Upper lobe of right lung (tissue), 1 donor: ENCODE results near the gene CCR3. TPM values are rescaled to one million over a fixed set of nuclear protein-coding genes. Genes with fewer than 3 reads are reported as not detected.

Experiments used
- ATAC-seq: fragments of 200-7000 bp; cut with Tn5 transposase; one replicate; pipeline ENCODE4 v1.9.1; 2020; ENCODE audit warnings: mild to moderate bottlenecking, moderate library complexity
- DNase-seq: peaks from one replicate; pipeline ENCODE4 v3.0.0-alpha.2; 2020
- H3K27ac ChIP-seq: fragments of 200-600 bp; one replicate; pipeline ENCODE4 v1.8.0; 2022
- H3K27me3 ChIP-seq: fragments of 200-600 bp; one replicate; pipeline ENCODE4 v1.8.0; 2022; ENCODE audit warnings: mild to moderate bottlenecking
- H3K36me3 ChIP-seq: fragments of 200-600 bp; one replicate; pipeline ENCODE4 v1.8.0; 2022
- H3K4me1 ChIP-seq: fragments of 200-600 bp; one replicate; pipeline ENCODE4 v1.8.0; 2022
- H3K4me3 ChIP-seq: fragments of 200-600 bp; one replicate; pipeline ENCODE4 v1.8.0; 2022; ENCODE audit warnings: mild to moderate bottlenecking
- H3K9me3 ChIP-seq: fragments of 200-600 bp; one replicate; pipeline ENCODE4 v1.8.0; 2022
- intact Hi-C: fragments of 100-400 bp; cut with DNase I; formaldehyde crosslinking; loops from one replicate; pipeline ENCODE4 v1.11.0; 2022
- total RNA-seq: library from RNA; stranded (reverse); fragmentation: NEBNext Ultra II Directional; extraction: Animal tissue kit (Norgen Biotek cat#: 25700); gene quantifications from one replicate; pipeline ENCODE4 v1.2.1, GENCODE V29; 2021
- TF ChIP-seq, protein P1 (sequence below): fragments of 200-600 bp; IDR thresholded peaks from one replicate; pipeline ENCODE4 v1.8.0; 2022; ENCODE audit warnings: antibody characterized with exemption
- donor health status: DM: no; HTN: yes; CAD: no; lungs with severe emphysema.

The CCR3 gene
- total RNA-seq, 1 donor from 2014 or later = 0.43 TPM

DNA sequence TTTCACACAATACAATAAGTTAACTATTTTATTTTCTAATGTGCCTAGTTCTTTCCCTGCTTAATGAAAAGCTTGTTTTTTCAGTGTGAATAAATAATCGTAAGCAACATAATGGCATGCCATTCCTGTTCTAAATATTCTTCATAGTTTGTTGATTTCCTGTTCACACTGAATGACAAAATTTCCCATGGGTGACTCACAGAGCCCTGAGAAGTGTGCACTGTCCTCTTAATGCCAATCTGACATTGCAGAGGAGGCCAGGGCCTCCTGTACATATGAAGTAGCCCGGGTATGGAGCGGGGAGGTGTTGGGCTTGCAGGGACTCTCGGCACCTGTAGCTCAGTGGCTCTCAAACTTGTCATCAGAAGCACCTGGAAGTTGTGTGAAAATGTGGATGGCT lies 24.3 kb downstream of the CCR3 start:
- TF ChIP-seq, protein P1, sequence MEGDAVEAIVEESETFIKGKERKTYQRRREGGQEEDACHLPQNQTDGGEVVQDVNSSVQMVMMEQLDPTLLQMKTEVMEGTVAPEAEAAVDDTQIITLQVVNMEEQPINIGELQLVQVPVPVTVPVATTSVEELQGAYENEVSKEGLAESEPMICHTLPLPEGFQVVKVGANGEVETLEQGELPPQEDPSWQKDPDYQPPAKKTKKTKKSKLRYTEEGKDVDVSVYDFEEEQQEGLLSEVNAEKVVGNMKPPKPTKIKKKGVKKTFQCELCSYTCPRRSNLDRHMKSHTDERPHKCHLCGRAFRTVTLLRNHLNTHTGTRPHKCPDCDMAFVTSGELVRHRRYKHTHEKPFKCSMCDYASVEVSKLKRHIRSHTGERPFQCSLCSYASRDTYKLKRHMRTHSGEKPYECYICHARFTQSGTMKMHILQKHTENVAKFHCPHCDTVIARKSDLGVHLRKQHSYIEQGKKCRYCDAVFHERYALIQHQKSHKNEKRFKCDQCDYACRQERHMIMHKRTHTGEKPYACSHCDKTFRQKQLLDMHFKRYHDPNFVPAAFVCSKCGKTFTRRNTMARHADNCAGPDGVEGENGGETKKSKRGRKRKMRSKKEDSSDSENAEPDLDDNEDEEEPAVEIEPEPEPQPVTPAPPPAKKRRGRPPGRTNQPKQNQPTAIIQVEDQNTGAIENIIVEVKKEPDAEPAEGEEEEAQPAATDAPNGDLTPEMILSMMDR = no peak
- intact Hi-C loops = no loop called here
- H3K27me3 ChIP-seq = no peaks in the 10 kb centered on the region

GRCh38 chr3:46269556-46269955 lies 27.3 kb downstream of the CCR3 start:
- TF ChIP-seq, protein P1 = no peak

More for the DNA sequence above, 24.3 kb downstream of the CCR3 start:
- no peak for DNase-seq
- H3K36me3 ChIP-seq = no peaks in the 10 kb centered on the region
- no peak for ATAC-seq
- H3K4me3 ChIP-seq = no peak overlapping the region
- H3K27ac ChIP-seq = no peak overlapping the region
- no peaks in the 10 kb centered on the region for H3K9me3 ChIP-seq
- H3K4me1 ChIP-seq = no peaks in the 10 kb centered on the region

GRCh38 chr3:46270474-46270873 lies 28.2 kb downstream of the CCR3 start:
- H3K27me3 ChIP-seq = no peaks in the 10 kb centered on the region
- ATAC-seq = no peak
- H3K27ac ChIP-seq = no peak overlapping the region

More at GRCh38 chr3:46269556-46269955, 27.3 kb downstream of the CCR3 start:
- ATAC-seq = no peak
- no peak for DNase-seq
- Histone ChIP-seq H3K9me3 (no peaks in the 10 kb centered on the region), H3K4me1 (no peaks in the 10 kb centered on the region), H3K36me3 (no peaks in the 10 kb centered on the region), H3K27ac (no peak overlapping the region), H3K4me3 (no peak overlapping the region), H3K27me3 (no peaks in the 10 kb centered on the region)
- intact Hi-C loops = no loop called here

DNA sequence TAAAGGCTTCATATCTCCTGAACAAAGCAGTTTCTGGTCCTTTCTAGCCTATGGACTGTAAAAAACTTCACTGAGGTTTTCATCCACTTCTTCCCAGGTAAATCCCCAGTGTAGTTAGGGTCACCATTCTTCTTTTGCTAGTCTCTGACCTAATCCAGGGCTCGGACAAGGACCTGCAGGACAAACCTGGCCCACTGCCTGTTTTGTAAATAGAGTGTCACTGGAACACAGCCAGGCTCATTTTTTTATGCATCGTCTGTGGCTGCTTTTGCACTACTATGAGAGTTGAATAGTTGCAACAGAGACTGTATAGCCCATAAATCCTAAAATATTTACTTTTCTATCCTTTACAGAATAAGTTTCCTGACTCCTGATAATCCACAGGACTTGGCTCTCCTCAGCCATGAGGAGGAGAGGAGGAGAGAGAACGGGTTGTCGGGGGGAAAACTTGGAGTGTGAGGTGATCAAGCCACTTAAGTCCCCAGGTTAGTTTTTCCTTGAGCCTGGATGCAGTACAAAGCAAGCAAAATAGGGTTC lies 29.0 kb downstream of the CCR3 start:
- intact Hi-C loops = loop anchor here (10.0 kb wide), 1 partner anchor 104 kb away; the partner anchor contains the start of gene CCR5
- no peaks in the 10 kb centered on the region for H3K36me3 ChIP-seq

More at GRCh38 chr3:46270474-46270873, 28.2 kb downstream of the CCR3 start:
- intact Hi-C loops = loop anchor here (10.0 kb wide), 1 partner anchor 104 kb away; the partner anchor contains the start of gene CCR5
- DNase-seq = no peak
- Histone ChIP-seq H3K4me3 (no peak overlapping the region), H3K9me3 (no peaks in the 10 kb centered on the region), H3K4me1 (no peaks in the 10 kb centered on the region), H3K36me3 (no peaks in the 10 kb centered on the region)
- TF ChIP-seq, protein P1 = no peak

DNA sequence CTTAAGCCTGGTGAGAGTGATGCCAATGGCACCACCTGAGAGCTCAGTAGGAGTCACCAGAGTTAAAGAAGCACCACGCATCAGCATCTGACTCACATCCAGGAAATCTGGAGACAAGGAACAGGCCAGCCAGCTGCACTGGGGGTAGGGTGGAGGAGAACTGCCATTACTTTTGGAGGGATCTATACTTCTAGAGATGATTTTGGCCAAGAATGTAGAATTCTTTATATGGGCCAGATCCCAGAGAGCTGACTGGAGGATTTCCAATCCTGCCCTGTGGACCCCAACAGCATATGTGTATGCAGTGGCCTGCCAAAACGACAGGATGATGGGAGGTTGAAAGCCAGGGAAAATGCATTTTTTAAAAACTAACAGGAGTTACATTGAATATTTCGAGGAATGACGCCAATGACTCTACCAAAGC lies 29.8 kb downstream of the CCR3 start:
- no peak for ATAC-seq

More for the DNA sequence above, 29.0 kb downstream of the CCR3 start:
- Histone ChIP-seq H3K4me1 (no peaks in the 10 kb centered on the region), H3K9me3 (no peaks in the 10 kb centered on the region), H3K27me3 (no peaks in the 10 kb centered on the region), H3K4me3 (no peak overlapping the region), H3K27ac (no peak overlapping the region)
- ATAC-seq (no peak), DNase-seq (no peak)
- TF ChIP-seq, protein P1 = no peak

More for the DNA sequence above, 29.8 kb downstream of the CCR3 start:
- Histone ChIP-seq H3K36me3 (no peaks in the 10 kb centered on the region), H3K9me3 (no peaks in the 10 kb centered on the region), H3K4me3 (no peak overlapping the region), H3K27me3 (no peaks in the 10 kb centered on the region), H3K4me1 (no peaks in the 10 kb centered on the region), H3K27ac (no peak overlapping the region)
- intact Hi-C loops = loop anchor here (10.0 kb wide), 1 partner anchor 103 kb away; the partner anchor contains the start of gene CCR5
- TF ChIP-seq, protein P1 = no peak
- no peak for DNase-seq
